Measurements from ENCODE around the gene ELF1. TPM values are rescaled to one million over a fixed set of nuclear protein-coding genes. Genes with fewer than 3 reads are reported as not detected.

Gene ELF1
- total RNA-seq, 4 donors from 2014 or later, result 38.0 to 123 (median 105) TPM

- Histone ChIP-seq H3K27ac (no peak overlapping the region), H3K9me3 (no peaks in the 10 kb centered on the region), H3K4me1 (peaks cover 0 to 30% (median 6%) of the 10 kb centered on the region in 4 donors), H3K27me3 (no peaks in the 10 kb centered on the region), H3K4me3 (no peak overlapping the region), H3K36me3 (peaks cover 0 to 40% (median 11%) of the 10 kb centered on the region in 4 donors)
- intact Hi-C loops (cut with DNase I; ENCODE audit: low total_unique reads), result no loop called here
- in situ Hi-C loops (cut with MboI; ENCODE audit: low pct_ligation_motif_present in 1 of 4, low pct_unique_long_range_greater_than_20kb in 1 of 4, low sequenced_read_pairs in 3 of 4), result no loop called here
- no peak for DNase-seq
- no peak for TF ChIP-seq EP300 (IDR thresholded peaks at IDR 0.05; ENCODE audit: low read depth)
- TF ChIP-seq POLR2AphosphoS5 (IDR thresholded peaks at IDR 0.05), result no peak
These were observed 76.0 kb downstream of the ELF1 start for GRCh38 chr13:40943073-40943472.

- H3K4me3 ChIP-seq, result no peak overlapping the region
- intact Hi-C loops (cut with DNase I; ENCODE audit: low total_unique reads) (no loop called here), in situ Hi-C loops (cut with MboI; ENCODE audit: low pct_ligation_motif_present in 1 of 4, low pct_unique_long_range_greater_than_20kb in 1 of 4, low sequenced_read_pairs in 3 of 4) (no loop called here)
- peaks cover 0 to 32% (median 6%) of the 10 kb centered on the region in 4 donors for H3K4me1 ChIP-seq
- TF ChIP-seq POLR2AphosphoS5 (IDR thresholded peaks at IDR 0.05) (no peak), CTCF (IDR thresholded peaks at IDR 0.05) (no peak), EP300 (IDR thresholded peaks at IDR 0.05; ENCODE audit: low read depth) (no peak), POLR2A (IDR thresholded peaks at IDR 0.05) (no peak)
- WGBS, 2 donors (ENCODE audit: low coverage in 1 of 2), result 93 to 100% methylated on average over 2 to 5 of the region's 5 CpGs
- H3K36me3 ChIP-seq, result peaks cover 0 to 40% (median 9%) of the 10 kb centered on the region in 4 donors
- no peak overlapping the region for H3K27ac ChIP-seq
- no peaks in the 10 kb centered on the region for H3K9me3 ChIP-seq
- no peaks in the 10 kb centered on the region for H3K27me3 ChIP-seq
- DNase-seq, result no peak
These were observed 77.5 kb downstream of the ELF1 start for GRCh38 chr13:40941581-40941980.

GRCh38 chr13:40940841-40941240 is 78.3 kb downstream of the ELF1 start:
- no peak overlapping the region for H3K4me3 ChIP-seq
- TF ChIP-seq CTCF (IDR thresholded peaks at IDR 0.05) (no peak), POLR2AphosphoS5 (IDR thresholded peaks at IDR 0.05) (no peak), EP300 (IDR thresholded peaks at IDR 0.05; ENCODE audit: low read depth) (no peak), POLR2A (IDR thresholded peaks at IDR 0.05) (no peak)
- no peaks in the 10 kb centered on the region for H3K27me3 ChIP-seq
- no peaks in the 10 kb centered on the region for H3K9me3 ChIP-seq
- H3K4me1 ChIP-seq, result peaks cover 0 to 27% (median 6%) of the 10 kb centered on the region in 4 donors
- intact Hi-C loops (cut with DNase I; ENCODE audit: low total_unique reads), result no loop called here
- in situ Hi-C loops (cut with MboI; ENCODE audit: low pct_ligation_motif_present in 1 of 4, low pct_unique_long_range_greater_than_20kb in 1 of 4, low sequenced_read_pairs in 3 of 4), result no loop called here
- H3K27ac ChIP-seq, result no peak overlapping the region
- 79 to 86% methylated on average over 4 to 6 of the region's 6 CpGs for WGBS, 2 donors (ENCODE audit: low coverage in 1 of 2)
- DNase-seq, result no peak
- peaks cover 0 to 39% (median 9%) of the 10 kb centered on the region in 4 donors for H3K36me3 ChIP-seq

GRCh38 chr13:40933508-40934204 is 85.5 kb downstream of the ELF1 start:
- no peak for DNase-seq
- TF ChIP-seq POLR2AphosphoS5 (IDR thresholded peaks at IDR 0.05) (no peak), POLR2A (IDR thresholded peaks at IDR 0.05) (no peak), EP300 (IDR thresholded peaks at IDR 0.05; ENCODE audit: low read depth) (no peak), CTCF (IDR thresholded peaks at IDR 0.05) (no peak)
- H3K4me1 ChIP-seq, result peaks cover 0 to 8% (median 0%) of the 10 kb centered on the region in 4 donors
- intact Hi-C loops (cut with DNase I; ENCODE audit: low total_unique reads), result no loop called here
- 80 to 88% methylated on average over 4 of the region's 4 CpGs for WGBS, 2 donors (ENCODE audit: low coverage in 1 of 2)
- H3K9me3 ChIP-seq, result no peaks in the 10 kb centered on the region
- in situ Hi-C loops (cut with MboI; ENCODE audit: low pct_ligation_motif_present in 1 of 4, low pct_unique_long_range_greater_than_20kb in 1 of 4, low sequenced_read_pairs in 3 of 4), result no loop called here
- no peak overlapping the region for H3K27ac ChIP-seq
- H3K4me3 ChIP-seq, result no peak overlapping the region
- peaks cover 0 to 27% (median 13%) of the 10 kb centered on the region in 4 donors for H3K36me3 ChIP-seq
- H3K27me3 ChIP-seq, result no peaks in the 10 kb centered on the region
